DMS153 treated with DMSO at 0.1 percent for 48 hours (cell line): ENCODE measurements around the gene ACP7.
"Not testable (repeated sequence)": the region's sequence is repeated elsewhere in the genome, so short reads cannot be mapped to it uniquely, and the experiment has no call there.

Source experiments
- DNase-seq: peaks from one replicate; lab custom pipeline; 2025; ENCODE audit not compliant: unreplicated experiment; lab: John Stamatoyannopoulos, UW

Gene ACP7

DNA sequence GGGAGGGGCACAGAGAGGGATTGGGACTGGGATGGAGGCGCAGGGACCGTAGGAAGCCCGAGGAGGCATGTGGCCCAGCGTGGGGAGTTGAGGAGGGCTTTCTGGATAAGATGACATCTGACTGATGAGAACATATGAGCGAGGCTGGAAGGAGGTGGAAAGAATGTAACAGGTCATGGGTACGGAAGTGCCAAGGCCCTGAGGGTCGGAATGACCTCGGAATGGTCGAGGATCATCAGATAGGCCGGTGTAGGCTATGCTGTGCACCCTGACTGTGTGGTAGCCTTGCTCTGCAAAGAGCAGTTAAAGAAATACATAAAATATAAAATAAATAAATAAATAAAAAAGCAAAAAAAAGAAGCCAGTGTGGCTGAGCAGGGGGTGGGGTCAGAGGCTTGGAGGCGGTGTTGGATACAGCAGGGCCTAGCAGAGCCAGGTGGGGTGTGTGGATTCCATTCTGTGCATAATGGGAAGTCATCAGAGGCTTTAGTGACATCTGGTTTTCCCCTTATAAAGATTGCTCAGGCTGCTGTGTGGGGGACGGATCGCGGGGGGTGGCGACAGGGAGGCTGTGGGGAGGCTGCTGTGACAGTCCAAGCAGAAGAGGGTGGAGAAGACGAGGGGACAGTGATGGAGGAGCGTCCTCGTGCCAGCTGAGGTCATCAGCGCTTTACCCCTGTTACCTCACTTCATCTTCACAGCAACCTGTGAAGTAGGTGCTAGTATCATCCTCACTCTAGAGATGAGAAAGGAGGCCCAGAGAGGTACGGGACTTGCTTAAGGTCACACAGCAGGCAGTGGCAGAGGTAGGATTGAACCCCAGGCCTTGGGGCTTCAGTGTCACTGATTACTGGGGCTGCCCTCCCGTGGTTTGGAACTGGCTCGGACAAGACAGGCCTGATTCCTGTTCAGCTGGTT lies 46.4 kb downstream of the ACP7 start:
- DNase-seq, result no peak

DNA sequence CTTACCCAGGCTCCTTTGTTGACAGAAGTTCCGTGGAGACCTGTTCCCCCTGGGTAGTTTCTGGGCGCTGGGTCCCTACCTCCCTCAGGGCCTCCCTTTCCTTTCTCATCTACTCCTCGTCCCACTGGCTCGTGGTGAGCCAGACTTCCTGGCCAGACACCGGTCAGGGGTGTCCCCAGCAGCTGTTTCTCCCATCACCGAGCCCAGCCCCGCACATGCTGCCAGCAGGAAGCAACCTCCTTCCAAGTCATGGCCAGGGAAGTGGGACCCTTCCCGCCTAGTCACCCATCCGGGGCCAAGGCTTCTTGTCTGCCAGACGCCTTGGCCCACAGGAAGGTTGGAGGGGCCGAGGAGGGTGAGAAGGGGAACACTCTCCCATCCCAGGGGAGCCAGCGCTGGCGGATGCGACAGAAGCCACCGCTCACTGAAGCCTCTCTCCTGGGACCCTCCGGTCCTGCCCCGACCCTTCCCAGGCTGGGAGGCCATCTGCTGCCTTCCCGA lies 47.1 kb downstream of the ACP7 start:
- no peak for DNase-seq

DNA sequence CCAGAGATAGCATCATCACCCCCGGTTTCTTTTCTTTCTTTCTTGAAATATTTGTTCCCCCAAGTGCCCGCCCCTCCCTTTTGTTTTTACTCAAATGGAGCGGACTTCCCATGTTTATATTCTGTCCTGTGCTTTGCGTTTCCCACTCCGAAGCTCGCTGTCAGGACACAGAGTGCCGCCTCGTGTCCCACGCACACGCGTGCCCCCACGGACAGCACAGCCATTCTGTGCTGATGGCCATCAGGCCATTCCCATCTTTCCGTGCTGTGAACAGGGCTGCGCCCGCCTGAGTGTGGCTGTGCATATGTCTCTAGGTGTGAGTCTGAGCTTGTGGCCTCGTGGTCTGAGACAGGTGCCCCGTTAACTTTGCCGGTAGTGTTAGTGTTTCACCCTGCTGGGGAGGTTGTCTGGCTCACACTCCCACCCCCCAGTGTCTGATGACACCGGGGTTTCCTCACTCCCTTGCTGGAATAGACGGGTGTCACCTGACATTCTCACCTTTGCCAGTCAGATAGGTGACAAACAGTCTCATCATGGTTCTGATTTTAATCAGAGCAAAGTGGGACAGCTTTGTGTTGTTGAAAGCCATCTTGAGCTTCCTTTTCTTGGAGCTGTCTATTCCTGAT lies 48.3 kb downstream of the ACP7 start:
- no peak for DNase-seq

DNA sequence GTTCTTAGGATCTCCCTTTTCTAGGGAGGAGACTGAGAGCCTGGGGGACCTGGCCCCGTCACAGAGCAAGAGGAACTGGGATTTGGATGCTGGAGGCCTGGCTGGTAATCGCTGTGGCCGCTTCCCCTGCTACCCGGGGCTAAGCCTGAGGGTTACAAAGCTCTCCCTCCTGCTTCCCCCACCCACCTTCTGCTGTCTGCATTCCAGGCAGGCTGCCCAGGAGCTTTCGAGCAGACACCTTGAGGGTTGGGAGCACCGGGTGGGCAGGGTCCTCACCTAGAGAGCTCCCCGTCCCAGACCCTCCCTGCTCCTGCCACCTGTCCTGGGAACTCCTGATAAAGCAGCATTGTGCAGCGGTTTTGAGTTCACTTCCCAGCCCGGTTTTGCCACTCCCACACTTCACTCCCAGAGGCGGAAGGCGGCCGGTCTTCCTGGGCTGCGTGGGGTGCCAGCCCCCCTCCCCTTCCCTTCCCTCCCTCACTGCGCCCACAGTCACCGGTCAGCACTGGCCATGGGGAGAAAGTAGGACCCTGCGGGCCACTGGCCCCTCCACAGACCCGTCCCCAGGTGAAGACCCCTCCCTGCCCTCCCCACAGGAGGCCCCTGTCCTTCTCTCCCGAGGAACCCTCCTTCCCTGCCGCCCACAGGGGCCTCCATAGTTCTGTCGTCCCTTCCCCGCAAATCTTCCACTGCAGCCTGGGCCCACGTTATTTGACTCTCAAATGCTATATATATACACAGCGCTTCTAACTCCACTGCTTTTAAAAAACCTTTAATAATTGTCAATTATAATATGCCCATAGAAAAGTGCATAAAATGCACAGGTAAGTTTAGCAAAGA lies 49.5 kb downstream of the ACP7 start:
- DNase-seq, result no peak

DNA sequence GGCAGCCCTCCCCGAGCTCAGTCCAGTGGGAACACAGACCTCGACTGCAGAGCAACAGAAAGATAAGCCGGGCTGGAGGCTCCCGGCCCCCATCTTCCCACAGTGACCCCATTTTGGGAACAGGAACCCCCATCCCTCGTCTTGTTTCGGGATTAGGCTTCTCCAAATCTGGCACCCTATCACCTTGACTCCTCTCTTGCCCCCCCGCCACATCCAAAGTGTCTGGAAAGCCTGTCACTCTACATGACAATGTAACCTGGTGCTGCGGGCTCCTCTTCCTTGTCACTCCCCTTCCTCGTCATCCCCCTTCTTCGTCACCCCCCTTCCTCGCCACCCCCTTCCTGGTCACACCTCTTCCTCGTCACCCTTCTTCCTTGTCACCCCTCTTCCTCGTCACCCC lies 51.5 kb downstream of the ACP7 start:
- no peak for DNase-seq

DNA sequence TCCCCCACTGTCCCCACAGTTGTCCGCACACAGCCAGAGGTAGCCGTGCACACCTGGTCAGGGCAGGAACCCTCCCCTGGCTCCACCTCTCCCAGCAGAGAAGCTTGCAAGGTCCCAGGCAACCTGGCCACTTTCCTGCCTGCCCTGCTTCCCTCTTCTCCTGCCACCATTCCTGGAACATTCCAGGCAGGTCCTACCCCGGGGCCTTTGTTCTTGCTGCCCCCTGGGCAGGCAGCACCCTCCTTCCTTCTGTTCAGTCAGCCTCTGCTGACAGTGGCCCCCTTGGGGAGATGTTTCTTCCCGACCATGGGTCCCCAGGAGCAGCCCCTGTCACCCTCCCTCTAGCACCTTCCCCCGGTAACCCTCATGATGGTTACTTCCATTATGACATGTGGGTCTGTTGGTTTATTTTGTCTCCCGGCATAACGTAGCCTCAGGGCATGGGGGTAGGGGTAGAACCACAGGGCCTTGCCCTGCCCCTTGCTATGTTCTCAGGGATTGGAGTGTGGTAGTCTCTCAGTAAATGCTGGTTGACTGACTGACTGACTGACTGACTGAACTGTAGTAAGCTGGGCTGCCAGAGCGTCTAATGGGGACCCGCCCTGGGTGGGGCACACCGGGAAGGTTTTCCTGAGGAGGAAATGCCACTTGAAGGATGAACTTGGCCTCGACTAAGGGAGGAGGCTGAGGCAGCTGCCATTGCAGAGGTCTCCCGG lies 52.2 kb downstream of the ACP7 start:
- DNase-seq, result no peak

DNA sequence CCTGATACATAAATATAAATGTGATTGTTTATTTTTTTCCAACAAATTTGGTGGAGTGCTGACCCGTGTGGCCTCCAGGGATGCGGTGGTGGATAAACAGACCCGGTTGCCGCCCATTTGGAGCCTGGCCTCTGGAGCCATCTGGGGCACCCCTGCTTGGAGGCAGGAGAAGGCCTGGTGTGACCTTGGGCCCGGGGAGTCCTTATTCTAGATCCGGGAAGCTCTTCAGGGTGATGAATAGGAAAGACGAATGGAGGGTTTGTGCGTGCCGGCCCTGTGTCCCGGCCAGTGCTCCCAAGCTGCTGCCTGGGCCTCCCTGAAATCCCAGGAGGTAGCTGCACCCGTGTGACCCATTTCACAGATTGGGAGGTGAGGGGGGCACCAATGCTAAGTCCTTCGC lies 53.0 kb downstream of the ACP7 start:
- DNase-seq, result no peak

DNA sequence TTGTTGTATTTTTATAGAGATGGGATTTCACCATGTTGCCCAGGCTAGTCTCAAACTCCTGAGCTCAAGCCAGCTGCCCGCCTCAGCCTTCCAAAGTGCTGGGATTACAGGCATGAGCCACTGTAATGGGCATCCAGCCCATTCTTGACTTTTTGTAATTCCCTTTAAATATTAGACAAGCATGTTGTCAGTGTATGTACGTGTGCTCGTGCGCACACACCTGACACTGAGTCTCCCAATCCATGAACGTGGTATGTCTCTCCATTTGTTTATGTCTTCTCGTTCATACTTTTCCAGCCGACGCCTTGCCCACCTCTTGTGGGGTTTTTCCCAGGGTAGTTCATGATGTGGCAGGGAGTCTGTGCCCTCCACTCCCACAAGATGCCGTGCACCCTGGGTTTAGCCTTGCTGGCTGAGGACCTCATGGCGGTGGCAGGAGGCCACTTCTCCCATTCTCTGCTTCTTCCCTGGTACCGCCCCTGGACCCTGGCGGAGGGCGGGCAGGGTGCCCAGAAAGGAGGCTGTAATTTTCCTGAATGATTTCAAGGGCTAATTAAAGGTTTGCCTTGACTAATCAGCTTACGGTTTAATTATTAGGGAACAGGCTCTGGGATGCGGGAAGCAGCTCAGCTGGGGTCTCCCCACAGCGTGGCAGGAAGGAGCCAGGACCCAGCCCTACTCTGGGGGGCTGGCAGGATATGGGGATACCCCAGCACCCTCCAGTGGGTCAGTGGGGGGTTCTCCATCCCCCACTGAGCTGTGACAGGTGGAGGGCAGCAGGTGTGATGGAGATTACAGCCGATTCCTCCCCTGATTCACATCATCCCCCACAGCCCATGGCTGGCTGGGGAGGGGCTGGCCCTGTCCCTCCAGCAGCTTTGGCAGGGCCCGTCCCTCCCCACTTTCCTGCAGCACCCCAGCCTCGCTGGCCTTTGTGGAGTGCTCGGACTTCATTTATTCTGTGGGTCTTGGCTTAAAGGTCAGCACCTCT lies 54.3 kb downstream of the ACP7 start:
- no peak for DNase-seq

DNA sequence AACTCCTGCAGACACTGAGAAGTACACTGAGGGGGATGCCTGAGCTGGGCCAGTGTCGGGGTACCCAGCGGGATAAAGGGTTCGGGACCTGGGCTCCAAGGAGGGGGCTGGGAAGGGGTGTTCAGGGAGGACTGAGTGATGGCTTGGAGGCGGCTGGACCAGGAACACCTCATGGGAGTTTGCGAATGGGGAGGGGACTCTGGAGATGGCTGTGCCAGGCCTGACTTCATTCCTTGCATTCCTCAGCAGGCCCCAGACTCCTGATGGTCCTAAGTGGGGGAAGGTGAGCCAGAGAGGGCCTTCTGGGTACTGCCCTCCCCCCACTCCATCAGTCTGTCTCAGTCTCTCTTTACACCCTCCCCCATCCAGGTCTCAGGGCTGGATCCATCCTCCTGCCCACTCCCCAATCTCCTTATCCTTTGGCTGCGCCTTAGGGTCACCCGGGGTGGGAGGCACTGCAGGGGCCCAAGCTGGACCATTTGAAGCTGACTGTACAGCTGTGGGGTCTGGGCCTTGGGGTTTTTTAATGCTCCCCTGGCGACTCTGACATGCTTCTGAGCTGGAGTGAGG lies 55.2 kb downstream of the ACP7 start:
- no peak for DNase-seq

DNA sequence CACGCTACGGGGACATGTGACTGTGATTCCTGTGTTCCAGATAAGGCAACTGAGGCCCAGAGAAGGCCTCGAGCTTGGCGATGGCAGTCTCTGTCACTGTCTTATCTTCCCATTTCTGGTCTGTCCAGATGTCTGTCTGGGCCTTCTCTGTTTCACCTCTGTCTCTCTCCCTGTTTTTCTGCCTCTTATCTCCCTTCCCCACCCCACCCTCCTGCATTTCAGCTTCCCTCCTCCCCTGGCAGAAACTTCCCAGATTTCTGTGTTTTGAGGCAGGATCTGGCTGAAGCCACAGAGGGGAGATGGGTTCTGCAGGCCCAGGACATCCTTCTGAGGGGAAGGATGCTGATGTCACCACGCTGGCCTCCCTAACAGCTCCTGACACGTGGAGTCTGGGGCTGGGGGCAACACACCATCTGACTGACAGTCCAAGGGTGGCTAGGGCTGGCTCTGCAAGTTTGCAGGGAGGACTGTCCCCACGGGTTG lies 55.8 kb downstream of the ACP7 start:
- DNase-seq, result no peak

DNA sequence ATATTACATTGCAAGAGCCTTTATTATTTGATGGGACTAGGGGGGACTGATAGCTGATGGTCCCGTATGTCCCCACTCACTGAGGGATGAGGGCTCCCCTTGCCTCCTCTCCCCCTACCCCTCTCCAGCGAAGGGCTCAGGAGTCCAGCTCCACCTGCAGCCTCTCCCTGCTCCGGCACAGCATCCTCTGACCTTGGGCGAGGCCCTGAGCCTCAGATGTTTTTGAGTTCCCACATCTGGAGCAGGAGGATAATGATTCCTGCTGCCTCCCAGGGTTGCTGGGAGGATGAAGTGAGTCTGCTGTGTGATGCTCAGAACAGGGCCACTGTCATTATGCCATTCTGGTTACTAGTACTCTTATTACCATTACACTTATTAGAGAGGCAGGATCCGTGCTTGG lies 56.4 kb downstream of the ACP7 start:
- no peak for DNase-seq

DNA sequence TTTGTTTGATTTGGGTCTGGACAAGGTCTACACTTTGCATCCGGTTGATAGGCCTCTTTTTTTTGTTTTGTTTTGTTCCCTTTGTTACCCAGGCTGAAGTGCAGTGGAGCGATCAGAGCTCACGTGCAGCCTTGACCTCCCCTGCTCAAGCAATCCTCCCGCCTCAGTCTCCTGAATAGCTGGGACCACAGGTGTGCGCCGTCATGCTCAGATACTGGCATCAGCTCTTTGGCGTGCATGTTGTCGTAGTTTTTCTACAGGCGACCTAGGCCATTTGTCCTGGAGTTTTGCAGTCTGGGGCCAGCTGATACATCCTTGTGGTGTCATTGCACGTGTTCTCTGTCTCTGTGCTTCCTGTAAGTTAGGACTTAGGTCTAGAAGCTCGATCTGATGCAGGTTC lies 57.8 kb downstream of the ACP7 start:
- no peak for DNase-seq

DNA sequence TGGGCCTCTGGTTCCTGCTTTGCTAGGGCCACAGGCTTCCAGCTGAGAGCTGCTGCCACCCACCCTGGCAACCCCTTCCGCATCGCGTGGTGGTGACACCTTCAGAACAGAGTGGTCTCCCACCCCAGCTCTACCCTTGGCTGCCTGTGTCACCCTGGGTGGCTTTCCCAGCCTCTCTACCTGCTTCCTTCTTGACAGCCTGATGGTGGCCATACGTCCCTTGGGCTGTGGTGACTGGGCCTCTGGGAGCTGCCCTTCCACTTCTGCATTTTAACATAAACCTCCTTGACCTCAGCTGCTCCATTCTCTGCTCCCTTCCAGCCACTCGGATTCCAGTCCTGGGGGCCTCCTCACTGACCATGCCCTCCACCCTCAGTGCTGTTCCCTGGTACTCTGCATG lies 58.5 kb downstream of the ACP7 start:
- no peak for DNase-seq

DNA sequence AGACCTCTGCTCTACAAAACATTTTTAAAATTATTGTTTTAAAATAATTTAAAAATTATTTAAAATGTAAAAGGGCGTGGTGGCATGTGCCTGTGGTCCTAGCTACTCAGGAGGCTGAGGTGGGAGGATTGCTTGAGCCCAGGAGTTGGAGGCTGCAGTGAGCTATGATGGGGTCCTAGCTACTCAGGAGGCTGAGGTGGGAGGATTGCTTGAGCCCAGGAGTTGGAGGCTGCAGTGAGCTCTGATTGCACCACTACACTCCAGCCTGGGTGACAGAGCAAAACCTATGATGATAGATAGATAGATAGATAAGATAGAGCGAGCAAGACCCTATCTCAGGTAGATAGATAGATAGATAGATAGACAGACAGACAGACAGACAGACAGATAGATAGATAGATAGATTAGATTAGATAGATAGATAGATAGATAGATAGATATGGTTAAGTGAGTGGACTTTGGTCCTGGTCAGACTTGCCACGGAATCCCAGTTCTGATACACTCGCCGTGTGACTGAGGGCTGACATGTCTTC lies 59.7 kb downstream of the ACP7 start:
- DNase-seq, result not testable (repeated sequence)

DNA sequence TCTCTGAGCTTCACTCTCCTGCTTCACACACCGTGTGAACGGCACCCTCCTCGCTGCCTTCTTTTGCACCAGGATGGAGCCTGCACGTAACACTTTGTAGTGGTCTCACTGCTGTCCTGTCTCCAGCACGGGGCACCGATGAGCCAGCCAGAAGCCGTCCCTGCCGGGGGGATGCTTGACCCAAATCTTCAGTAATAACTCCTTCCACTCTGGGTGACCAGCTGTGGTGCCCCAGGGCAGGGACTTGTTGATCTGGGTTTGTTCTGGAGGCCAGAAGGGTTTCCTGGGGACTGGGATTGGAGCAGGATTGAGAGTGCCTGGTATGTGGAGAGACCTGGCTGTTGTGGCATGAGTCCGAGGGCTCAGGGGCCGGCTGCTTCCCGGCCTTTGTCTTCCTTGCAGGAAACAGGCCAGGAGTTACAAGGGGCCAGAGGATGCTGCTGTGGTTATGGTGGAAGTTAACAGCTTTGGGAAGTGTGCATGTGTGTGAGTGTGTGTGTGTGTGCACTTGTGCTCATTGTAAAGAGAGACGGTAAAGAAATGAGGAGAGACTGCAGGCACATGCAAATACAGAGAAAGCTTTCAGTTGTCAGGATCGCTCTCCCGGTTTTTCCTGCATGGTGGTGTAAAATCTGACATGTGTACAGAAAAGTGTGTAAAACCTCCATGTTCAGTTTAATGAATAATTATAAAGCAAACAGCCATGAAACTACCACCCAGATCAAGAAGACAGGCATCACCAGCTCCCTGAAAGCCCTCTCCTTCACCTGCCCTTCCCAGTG lies 60.3 kb downstream of the ACP7 start:
- DNase-seq, result no peak

DNA sequence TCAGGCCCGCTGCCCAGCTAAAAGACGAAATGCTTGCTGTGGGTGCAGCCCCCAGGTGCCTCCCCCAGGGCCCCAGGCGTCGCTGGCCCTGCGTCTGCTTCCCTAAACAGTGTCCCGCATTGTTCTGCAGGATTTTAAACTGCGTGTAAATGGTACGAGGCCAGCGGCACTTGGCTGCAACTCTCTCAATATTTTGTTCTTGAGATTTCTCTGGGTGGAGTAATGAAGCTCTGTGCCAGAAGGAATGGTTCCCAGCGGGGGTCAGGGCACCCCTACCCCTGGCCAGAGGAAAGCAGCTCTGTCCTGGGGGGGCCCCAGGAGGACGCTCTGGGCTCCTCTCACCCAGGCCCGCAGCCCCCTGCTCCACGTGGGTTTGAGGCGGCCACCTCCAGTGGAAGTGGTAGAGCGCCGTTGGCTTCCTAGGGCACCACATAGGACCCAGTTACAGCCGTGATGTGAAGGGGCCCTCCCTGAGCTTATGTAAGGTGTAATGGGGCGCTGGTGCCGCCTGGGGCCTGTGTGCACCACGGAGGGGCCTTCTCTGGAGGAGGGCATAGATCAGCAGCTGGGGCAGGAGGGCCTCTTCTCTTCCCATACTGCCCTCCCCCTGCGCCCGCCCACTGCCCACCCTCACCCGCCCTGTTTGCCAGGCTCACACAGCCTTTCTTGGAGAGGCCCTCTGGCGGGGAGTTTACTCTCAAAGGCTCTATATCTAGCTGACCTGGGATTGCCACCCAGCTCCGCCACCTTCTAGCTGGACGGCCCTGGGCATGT lies 61.2 kb downstream of the ACP7 start:
- DNase-seq, result no peak

DNA sequence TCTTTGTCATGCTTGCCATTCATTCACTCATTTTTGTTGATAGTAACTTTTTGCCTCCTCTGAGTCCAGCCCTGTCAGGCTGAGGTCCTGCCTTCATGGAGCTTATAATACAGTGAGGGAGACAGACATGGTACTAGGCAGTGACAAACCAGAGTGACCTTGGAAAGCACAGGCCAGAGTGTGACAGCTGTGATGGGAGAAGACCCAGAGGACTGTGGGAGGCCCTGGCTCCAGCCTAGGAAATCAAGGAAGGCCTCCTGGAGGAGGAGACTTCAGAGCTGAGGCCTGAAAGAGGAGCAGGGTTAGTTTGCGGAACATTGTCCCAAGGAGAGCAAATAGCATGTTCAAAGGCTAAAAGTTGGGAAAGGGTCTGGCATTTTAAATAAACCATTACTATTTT lies 61.9 kb downstream of the ACP7 start:
- DNase-seq, result no peak
